GM18526 (cell line): ENCODE results near the gene SEMA4A.

Experiments used
- POLR2A ChIP-seq: IDR thresholded peaks from 3 replicates; pipeline ENCODE4 v1.6.1; 2011; ENCODE audit not compliant: insufficient read length; ENCODE audit errors: extremely low read depth

The SEMA4A gene

DNA sequence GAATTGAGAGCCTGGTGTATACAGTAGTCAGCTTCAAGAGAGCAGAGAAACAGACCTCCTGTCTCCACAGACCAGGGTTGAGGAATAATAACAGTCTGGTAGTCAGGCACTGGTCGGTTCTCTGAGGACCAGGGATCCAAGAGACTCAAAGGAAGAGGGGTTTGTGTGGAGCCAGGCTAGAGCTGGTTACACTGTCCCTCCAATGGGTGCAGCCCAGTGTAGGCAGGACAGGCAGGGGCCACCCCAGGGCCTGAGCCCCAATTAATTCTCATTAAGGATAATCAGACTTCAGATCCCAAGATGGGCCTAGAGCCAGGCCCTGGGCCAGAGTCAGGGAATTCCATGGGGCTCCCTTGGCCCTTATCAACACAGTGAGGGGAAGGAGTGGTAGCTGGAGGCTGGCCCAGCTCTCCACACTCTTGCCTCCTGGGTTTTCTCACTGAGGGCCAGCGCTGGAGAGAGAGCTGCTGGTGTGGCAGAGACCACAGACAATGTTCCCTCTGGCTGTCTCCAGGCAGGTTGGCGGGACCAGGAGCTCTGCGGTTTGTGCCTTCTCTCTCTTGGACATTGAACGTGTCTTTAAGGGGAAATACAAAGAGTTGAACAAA lies 9.1 kb downstream of the SEMA4A start:
- no peak for TF ChIP-seq POLR2A

DNA sequence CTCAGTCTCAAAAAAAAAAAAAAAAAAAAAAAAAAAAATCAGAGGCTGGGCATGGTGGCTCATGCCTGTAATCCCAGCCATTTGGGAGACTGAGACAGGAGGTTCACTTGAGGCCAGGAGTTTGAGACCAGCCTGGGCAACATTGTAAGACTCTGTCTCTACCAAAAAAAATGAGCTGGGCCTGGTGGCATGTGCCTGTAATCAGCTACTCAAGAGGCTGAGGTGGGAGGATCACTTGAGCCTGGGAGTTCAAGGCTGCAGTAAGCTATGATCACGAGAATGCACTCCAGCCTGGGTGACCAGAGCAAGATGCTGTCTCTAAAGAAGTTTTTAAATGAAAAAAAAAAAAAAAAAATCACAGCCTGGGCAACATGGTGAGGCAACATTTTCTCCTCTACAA lies 10.3 kb downstream of the SEMA4A start:
- TF ChIP-seq POLR2A: no peak

DNA sequence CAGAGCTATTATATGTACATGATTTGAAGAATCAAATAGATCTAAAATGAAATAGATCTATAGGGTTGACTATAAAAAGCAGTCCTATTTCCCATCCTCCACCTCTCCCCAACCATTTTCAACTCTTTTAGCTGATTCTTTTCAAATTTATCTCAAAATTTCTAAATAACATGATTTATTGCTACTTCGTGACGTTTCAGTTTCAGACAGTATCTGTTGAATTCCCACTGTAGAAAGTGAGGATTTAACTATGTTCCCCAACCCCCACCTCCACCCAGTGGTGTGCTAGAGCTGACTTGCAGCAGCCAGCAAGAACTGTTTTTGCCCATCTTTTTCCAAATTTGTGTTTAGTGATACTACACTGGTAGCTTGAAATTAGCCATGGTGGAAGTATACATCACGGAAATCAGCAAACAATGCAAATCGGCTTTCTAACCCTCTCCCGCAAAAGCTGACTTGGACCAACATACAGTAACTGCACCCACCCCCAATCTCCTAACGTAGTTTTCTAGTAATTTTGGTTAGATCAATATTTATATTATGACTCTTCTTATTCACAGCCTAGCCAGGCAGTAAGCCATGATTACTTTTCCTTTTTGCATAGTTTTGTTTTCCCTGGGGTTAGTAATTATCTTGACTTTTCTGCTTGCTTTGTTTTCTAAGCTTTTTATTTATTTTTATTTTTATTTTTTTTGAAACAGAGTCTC lies 10.9 kb downstream of the SEMA4A start:
- TF ChIP-seq POLR2A: no peak

DNA sequence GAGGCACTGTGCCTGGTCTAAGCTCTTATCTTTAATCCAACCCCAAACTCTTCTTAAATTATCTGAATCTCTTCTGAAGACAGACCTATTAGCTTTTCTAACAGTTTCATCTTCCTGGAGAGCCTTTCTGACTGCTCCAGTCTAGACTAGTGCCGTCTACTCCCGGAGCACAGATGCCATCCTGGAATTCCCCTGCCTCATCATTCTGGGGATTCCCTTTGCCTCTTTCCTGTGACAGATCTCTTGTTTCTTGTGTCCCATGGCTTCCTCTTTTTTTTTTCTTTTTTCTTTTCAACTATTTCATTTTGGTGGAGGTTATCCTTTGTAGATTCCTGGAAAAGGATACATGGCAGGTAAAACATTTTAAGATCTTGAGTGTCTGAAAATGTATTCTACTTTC lies 11.7 kb downstream of the SEMA4A start:
- TF ChIP-seq POLR2A: no peak

DNA sequence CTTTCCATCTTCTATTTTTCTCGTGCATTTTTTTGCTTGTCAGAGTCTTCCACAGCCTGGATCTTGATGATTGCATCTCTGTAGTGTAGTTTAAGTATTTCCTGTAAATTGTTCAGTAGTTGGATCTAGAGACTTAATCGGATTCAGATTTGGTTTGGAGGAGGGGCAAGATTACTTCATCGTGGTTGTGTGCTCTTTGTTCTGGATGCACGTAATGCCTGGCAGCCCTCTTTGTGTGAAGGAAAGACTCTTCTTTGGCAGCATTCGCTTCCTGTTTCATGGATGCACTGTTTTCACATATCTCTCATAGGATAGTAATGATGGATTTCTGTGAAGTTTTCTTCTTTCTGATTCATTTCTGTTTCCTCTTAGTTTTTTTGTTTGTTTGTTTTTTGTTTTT lies 14.2 kb downstream of the SEMA4A start:
- no peak for TF ChIP-seq POLR2A

DNA sequence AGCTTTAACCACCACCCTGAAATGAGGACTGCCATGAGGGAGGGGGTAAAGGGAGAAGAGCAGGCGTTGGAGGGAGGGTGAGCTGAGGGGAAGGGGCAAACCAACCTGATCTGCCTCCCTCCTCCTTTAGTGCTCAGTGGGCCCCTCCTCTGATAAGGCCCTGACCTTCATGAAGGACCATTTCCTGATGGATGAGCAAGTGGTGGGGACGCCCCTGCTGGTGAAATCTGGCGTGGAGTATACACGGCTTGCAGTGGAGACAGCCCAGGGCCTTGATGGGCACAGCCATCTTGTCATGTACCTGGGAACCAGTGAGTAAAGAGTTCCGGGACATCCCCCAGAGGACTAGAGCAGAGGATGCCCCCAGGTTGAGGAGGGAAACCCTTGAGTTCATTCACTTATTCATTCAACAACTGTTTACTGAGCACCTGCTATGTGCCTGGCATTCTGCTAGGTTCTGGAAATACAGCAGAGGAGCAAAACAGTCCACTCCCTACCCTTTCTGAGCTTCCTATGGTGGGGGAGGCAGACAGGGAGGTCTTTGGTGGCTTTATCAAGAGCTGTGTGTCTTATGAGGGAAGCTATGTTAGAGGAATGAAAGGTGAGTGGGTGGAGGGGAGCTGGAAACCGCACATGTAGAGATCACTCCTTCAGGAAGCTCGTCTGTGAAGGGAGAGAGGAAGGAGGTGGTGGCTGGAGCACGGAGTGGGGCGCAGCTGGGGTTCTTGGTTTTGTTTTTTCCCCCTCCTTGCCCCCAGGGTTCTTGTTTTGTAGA lies 19.5 kb downstream of the SEMA4A start:
- no peak for TF ChIP-seq POLR2A

DNA sequence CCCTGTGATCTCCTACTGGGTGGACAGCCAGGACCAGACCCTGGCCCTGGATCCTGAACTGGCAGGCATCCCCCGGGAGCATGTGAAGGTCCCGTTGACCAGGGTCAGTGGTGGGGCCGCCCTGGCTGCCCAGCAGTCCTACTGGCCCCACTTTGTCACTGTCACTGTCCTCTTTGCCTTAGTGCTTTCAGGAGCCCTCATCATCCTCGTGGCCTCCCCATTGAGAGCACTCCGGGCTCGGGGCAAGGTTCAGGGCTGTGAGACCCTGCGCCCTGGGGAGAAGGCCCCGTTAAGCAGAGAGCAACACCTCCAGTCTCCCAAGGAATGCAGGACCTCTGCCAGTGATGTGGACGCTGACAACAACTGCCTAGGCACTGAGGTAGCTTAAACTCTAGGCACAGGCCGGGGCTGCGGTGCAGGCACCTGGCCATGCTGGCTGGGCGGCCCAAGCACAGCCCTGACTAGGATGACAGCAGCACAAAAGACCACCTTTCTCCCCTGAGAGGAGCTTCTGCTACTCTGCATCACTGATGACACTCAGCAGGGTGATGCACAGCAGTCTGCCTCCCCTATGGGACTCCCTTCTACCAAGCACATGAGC lies 23.3 kb downstream of the SEMA4A start:
- no peak for TF ChIP-seq POLR2A

DNA sequence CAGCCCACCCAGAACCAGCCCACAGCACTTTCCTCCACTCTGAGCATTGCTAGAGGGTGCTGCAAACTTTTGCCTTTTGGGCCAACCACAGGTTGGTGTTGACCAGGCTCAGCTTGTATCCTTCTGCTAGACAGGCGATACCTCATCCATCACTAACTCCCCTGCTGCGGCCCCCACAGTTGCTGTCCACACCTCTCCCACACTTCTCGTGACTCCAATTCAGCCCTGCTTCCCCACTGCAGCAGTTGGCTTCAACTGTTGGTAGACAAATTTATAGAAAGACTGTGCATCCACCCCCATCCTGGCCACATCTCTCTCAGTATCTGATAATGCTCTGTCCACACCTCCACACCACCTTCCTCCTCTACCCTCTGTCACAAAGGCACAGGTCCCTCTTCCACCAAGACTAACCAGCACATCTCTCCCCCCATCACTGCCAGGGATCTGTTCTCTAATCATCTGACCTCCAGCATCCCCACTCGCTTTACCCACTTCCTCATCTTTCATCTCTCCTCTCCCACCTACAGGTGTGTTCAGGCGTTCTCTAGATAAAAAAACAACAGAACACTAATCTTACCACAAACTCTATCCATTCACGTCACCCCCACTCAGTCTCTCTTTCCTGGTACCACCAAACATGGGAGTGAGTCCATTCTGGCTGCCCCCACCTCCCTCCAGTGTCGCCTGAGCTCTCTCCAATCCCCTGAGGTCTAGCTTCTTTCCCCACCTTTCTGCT lies 24.7 kb downstream of the SEMA4A start:
- TF ChIP-seq POLR2A: no peak

DNA sequence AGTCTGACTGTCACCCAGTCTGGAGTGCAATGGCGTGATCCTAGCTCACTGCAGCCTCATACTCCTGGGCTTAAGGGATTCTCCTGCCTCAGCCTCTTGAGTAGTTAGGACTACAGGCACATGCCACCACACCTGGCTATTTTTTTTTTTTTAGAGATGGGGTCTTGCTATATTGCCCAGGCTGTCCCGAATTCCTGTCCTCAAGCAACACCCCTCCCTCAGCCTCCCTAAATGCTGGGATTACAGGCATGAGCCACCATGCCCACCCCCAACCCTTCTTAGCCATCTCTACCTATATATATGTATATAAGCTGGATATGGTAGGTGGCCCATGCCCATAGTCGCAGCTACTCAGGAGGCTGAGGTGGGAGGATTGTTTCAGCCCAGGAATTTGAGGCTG lies 27.1 kb downstream of the SEMA4A start:
- TF ChIP-seq POLR2A: no peak

DNA sequence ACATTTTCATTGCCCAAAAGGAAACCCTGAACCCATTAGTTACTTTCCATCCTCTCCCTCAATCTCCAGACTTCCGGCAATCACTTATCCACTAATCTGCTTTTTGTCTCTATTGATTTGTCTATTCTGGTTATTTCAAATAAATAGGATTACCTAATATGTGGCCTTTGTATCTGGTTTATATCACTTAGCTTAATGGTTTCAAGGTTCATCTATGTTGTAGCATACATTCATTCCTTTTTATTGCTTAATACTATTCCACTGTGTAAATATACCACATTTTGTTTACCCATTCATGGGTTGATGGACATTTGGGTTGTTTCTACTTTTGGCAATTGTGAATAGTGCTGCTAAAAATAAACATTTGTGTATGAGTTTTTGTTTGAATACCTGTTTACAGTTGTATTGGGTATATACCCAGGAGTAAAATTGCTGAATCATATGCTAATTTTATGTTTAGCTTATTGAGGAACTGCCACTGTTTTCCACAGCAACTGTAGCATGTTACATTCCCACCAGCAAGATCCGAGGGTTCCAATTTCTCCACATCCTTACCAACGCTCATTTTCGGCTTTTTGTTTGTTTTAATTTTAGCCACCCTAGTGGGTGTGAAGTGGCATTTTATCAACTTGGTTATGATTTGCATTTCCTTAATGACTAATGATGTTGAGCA lies 38.0 kb downstream of the SEMA4A start:
- TF ChIP-seq POLR2A: no peak

DNA sequence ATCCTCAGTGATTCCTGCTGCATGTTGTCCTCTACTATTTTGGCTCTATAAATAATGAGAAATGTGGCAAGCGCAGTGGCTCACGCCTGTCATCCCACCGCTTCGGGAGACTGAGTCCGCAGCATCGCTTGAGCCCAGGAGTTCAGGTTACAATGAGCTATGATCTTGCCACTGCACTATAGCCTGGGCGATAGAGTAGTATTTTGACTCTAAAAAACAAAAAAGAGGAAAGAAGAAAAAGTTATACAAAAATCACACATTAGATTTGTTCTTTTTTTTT lies 39.8 kb downstream of the SEMA4A start:
- TF ChIP-seq POLR2A: no peak

DNA sequence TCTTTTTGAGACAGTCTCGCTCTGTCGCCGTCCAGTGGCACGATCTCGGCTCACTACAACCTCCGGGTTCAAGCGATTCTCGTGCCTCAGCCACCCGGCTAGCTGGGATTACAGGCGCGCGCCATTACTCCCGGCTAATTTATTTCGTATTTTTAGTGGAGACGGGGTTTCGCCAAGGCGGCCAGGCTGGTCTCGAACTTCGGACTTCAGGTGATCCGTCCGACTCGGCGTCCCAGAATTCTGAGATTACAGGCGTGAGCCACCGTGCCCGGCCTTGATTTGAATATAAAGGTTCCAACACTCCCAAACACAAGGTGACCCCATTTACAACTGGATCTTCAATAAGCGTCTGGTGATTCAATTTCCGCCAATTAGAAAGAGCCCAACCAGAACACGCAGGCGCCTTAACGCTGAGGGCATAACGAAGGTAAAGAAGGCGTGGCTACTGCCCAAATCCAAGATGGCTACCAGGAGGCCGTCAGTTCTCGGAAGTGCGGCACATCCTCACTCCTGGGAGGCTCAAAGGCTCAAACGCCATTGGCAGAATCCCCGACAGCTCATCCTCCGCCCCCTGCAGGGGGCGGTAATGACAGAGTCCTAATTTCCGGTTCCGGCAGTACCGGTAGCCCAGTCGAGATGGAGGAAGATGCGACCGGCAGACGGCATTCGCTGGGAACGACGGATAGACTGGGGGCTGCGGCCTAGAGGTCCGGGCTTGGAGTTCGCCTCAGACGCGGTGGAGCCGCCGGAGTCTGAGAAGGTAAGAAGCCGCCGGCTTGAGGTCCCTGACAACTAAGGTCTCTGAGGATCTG lies 40.3 kb downstream of the SEMA4A start, which contains the start of gene SLC25A44:
TSS of gene SLC25A44 (plus strand) at position 617 of the 812 bp plus-strand sequence. CDS start 5,744 bp downstream, outside the sequence.
- peak; percentile 80 for TF ChIP-seq POLR2A

DNA sequence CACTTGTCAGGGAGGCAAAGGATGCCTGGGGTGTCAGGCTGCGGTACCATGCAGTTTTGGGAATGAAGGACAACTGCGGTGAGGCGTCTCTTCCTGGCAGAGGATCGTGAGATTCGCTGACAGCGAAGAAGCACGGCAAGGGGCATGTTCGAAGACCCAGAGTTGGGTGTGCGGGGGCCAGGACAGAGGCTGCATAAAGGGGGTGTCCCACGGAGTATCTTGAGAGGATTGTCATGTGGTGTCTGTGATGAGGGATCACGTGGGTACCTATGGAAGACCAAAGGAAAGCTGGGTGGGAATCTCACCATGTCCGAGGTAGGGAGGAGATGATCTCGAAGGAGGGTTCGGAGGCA lies 40.9 kb downstream of the SEMA4A start:
- no peak for TF ChIP-seq POLR2A

DNA sequence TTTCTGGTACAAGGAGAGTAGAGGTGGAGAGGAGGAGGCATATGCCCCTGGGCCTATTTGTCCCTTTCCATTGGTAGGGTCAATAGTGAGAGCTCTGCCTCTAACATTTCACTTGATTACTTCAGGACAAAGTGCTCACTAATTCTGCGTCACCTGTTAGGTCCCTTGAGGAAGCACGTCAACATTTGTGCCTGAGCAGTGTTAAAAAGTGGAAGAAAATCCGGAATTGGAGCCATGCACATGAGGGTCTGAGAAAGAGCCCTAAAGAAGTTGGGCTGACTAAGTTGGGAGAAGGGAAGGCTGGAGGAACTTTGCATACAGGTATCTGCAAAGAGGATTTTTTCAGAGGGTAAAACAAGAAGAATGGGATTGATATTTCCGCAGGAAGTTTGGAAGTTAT lies 42.5 kb downstream of the SEMA4A start:
- TF ChIP-seq POLR2A: no peak
